ENCODE measurements around the gene GPR31. TPM values are rescaled to one million over a fixed set of nuclear protein-coding genes. Genes with fewer than 3 reads are reported as not detected.

The GPR31 gene
- polyA plus RNA-seq (2012; rRNA removed): not detected in 2 replicates
- not detected in 2 replicates for polyA plus RNA-seq (2012; cell fraction: cytosol; rRNA removed)
- not detected in 2 replicates for polyA plus RNA-seq (2012; cell fraction: nucleus; rRNA removed)

GRCh38 chr6:167157863-167158262 lies at the start of gene GPR31:
TSS of gene GPR31 (minus strand) at chr6:167157980. CDS start at chr6:167157831, 149 bp downstream.
- no peaks in the 10 kb centered on the region for H3K27me3 ChIP-seq (ENCODE audit: insufficient read depth)
- H2AFZ ChIP-seq (ENCODE audit: low read depth): no peak within 1 kb of the TSS
- WGBS (ENCODE audit: low lambda C conversion rate): 68% methylated on average over 4 of the region's 4 CpGs
- no peak within 1 kb of the TSS for H3K4me3 ChIP-seq (ENCODE audit: low read depth in 2 of 2, low read length in 1 of 2)
- peaks cover 6% of the 10 kb centered on the region for H3F3A ChIP-seq (replicated peaks; ENCODE audit: insufficient read depth)
- no peaks in the 10 kb centered on the region for H3K9me3 ChIP-seq
- H3K36me3 ChIP-seq (replicated peaks in 1 of 2; ENCODE audit: control insufficient read depth in 1 of 2, insufficient read depth in 2 of 2, low read length in 1 of 2): no peaks in the 10 kb centered on the region
- H4K20me1 ChIP-seq (ENCODE audit: insufficient read depth): no peaks in the 10 kb centered on the region
- H3K27ac ChIP-seq (ENCODE audit: low read depth in 2 of 2, low read length in 1 of 2): no peak within 1 kb of the TSS
- CTCF ChIA-PET: no interaction called here
- TF ChIP-seq GATA2 (CRISPR knock-in tag; IDR thresholded peaks at IDR 0.05) (no peak), RAD21 (IDR thresholded peaks at IDR 0.05; ENCODE audit: low read length) (no peak), GABPA (IDR thresholded peaks at IDR 0.05; ENCODE audit: low read depth) (no peak), SMC3 (IDR thresholded peaks at IDR 0.05; ENCODE audit: low read depth, low read length) (no peak), MXI1 (IDR thresholded peaks at IDR 0.05; ENCODE audit: low read depth, low read length) (no peak), POLR2AphosphoS5 (IDR thresholded peaks at IDR 0.05; ENCODE audit: low read depth, low read length) (no peak), JUND (IDR thresholded peaks at IDR 0.05) (no peak), RXRA (IDR thresholded peaks at IDR 0.05; ENCODE audit: borderline replicate concordance, low read depth) (no peak), USF1 (IDR thresholded peaks at IDR 0.05; ENCODE audit: borderline replicate concordance, low read depth) (no peak), MEF2A (IDR thresholded peaks at IDR 0.05; ENCODE audit: borderline replicate concordance, low read depth) (no peak), TEAD4 (IDR thresholded peaks at IDR 0.05; ENCODE audit: borderline replicate concordance, insufficient read depth) (no peak), RFX5 (IDR thresholded peaks at IDR 0.05; ENCODE audit: low read length) (no peak), FOXM1 (IDR thresholded peaks at IDR 0.05; ENCODE audit: low read depth) (no peak), CHD2 (IDR thresholded peaks at IDR 0.05; ENCODE audit: low read length, partially characterized antibody) (no peak), ZBTB33 (IDR thresholded peaks at IDR 0.05; ENCODE audit: borderline replicate concordance, low read depth) (no peak), NRF1 (IDR thresholded peaks at IDR 0.05; ENCODE audit: low read depth, low read length) (no peak), USF2 (IDR thresholded peaks at IDR 0.05; ENCODE audit: borderline replicate concordance, low read depth, low read length) (no peak)
- no peak for DNase-seq
- no peaks in the 10 kb centered on the region for H3K79me2 ChIP-seq (ENCODE audit: insufficient read depth)
- H3K9me2 ChIP-seq: no peaks in the 10 kb centered on the region
- POLR2A ChIA-PET: no interaction called here
- peaks cover 0 to 7% of the 10 kb centered on the region in 2 experiments; a peak in 2 of 4 replicates for H3K4me1 ChIP-seq (ENCODE audit: control insufficient read depth in 1 of 2, insufficient read depth in 2 of 2, low read depth in 1 of 2, low read length in 1 of 2)
- no peak within 1 kb of the TSS for H3K9ac ChIP-seq
- no peak within 1 kb of the TSS for H3K4me2 ChIP-seq

All from SK-N-SH (cell line).